GM19035 (cell line): ENCODE results near the gene FLNB.
A peak's percentile ranks its signal among the peaks of the same experiment; 100 is the strongest.

Experiments
- ATAC-seq: cut with Tn5 transposase; IDR thresholded peaks from one replicate; pipeline ENCODE4 v1.9.1; 2021; ENCODE audit not compliant: unreplicated experiment

FLNB gene

GRCh38 chr3:58176827-58177489 lies 168.7 kb downstream of the FLNB start:
- ATAC-seq = no peak

DNA sequence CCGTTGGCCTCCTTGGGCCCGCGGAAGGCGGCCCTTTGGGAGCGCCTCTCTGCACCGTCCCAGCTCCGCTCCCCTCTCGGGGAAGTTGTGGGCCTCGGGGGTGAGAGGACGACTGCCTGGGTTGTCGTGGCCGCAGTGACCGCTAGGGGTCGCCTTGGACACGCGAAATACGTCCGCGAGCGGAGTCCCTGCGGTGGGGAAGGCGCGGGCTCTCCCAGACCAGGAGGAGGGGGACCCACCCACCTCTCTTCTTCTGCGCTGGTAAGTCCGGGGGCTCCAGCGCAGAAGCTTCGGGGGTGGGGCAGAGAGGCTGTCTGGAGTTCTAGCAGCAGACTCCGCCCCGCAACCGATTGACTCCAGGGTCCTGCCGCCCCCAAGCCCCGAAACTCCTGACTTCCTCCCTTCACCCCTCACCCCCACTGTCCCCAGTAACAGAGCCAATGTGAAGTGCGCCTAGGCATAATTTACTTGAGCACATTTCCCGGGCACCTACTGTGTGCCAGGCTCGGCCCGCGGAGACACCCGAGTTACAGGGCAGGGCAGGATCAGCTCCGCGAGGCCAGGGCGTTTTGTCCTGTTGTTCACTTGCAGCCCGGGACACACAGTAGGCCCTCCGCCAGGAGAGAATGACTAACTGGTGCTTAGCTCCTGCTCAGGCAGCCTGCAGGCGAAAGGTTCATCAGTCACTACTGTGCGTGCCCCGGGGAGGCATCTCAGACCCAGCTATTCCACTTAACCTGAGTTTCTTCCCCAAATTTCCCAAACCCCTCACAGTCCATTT lies 169.7 kb downstream of the FLNB start:
- peak; percentile 83 for ATAC-seq

- no peak for ATAC-seq
Measured at GRCh38 chr3:58178528-58179234, 170.5 kb downstream of the FLNB start.

GRCh38 chr3:58179235-58180098 lies 171.2 kb downstream of the FLNB start:
- no peak for ATAC-seq

DNA sequence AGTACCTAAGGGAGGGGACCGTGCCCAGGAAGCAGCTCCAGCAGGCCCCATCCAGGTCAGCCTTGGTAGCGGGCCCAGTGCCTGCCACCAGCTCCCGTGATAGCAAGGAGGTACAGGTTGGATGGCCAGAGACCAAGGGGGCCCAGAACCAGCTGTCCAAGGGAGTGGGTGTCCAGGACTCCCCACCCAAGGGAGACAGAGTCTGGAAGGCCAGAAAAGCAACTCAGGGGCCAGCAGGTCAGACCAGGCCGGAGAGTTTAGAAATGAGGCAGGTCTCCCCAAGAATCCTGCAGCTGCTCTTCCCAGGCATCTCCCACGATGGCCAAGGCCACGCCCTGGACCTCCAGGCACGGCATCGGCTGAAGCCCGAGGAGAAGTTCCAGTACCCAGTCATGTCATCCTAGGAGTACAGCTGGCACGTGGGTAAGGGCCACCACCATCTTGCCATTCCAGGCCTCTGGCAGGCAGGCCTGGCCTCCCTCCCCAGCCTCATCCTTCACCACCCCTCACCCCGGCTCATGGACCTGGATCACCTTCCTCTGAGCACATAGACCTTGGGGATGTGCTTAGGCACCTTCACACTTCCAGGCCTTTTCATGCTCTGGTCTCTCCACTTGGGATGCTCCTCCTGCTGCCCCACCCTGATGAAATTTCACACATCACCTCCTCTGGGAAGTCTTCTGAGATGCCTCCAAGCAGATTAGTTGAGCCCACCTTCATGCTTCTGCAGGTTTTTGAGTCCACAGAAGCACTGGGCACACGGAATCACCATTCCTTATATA lies 172.1 kb downstream of the FLNB start:
- no peak for ATAC-seq

GRCh38 chr3:58180940-58181587 lies 172.8 kb downstream of the FLNB start:
- no peak for ATAC-seq

DNA sequence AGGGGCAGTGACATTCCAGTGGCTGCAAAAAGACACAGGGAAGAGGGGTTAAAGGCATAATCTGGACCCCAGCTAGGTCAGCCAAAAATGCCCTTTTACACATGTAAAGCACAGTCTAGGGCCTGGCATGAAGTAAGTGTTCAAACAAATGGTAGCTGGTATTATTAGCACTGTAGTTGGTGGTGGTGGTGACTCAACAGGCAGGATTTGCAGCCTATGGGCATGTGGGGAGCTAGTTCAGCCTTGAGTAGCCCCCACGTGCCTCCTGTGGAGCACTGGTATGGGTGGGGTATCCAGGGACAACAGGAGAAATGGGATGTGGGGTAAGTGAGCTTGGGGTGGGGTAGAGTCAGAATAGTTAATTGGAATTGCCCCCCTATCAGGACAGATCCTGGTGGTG lies 175.0 kb downstream of the FLNB start:
- no peak for ATAC-seq

GRCh38 chr3:58183891-58184290 lies 175.7 kb downstream of the FLNB start:
- no peak for ATAC-seq

DNA sequence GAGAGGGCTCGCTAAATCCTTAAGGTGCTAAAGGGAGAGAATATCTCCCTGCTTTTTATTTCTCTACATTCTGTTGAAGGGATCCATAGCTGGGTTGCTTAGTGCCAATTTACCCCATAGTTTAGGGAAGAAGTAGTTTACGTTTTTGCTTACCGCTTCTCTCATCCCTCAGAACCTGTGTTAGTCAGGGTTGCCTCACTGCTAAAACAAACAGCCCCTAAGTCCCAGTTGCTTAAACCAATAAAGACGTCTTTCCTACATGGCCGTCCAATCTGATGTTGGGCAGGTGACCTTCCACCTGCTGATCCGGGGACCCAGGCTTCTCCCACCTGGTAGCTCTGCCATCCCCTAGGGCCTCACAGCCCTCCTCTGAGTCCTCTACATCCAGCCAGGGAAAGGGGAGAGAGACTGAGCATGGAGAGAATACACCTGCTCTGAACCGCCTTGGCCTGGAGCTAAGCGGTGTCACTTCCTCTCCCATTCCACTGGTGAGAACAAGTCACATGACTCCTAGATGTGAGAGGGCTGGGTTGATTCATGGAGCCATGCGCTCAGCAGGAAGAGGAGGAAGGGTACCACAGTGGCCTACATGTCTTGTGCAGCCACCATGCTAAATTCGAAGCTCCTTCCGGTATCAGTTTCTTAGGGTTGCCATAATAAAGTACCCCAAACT lies 176.2 kb downstream of the FLNB start:
- ATAC-seq = no peak

- no peak for ATAC-seq
Measured at GRCh38 chr3:58184982-58185360, 176.7 kb downstream of the FLNB start.

DNA sequence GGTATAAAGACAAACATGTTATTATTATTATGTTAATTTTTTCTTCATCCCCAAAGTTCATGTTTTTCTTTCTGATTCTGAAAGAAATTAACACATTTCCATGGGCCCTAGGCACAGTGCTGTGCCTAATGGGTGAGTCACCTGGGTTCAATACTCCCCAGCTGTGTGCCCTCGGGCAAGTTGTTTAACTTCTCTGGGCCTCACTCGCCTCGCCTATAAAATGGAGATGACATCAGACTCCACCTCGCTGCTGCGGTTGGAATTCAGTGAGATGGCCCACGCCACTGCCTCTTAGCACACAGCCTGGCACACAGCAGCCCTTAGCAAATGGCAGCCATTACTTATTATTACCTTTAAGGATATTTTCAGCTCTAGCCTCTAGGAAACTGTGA lies 179.9 kb downstream of the FLNB start:
- no peak for ATAC-seq

DNA sequence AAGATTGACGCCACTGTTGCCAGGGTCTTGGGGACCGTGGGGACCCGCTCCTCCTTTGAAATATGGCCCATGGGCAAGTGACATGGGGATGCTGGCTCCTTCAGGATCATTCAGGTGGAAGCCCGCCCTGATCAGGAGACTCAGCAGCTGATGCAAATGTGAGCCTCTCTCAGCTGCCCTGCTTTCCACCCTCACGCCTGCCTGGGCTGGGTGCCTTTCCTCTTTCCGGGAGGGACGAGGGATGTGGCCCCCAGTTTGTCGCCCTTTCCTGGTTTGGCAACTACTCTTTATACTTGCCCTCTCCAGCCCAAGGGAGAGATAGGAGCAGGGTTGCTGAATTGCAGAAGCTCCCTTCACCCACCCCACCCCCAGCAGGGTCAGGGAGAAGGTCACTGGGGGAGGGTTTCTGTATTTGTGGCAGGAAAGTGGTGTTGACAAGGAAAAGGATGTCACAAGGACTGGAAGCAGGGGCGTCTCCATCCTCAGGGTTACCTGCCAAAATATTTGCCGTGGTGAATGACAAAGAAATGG lies 180.8 kb downstream of the FLNB start:
- no peak for ATAC-seq

DNA sequence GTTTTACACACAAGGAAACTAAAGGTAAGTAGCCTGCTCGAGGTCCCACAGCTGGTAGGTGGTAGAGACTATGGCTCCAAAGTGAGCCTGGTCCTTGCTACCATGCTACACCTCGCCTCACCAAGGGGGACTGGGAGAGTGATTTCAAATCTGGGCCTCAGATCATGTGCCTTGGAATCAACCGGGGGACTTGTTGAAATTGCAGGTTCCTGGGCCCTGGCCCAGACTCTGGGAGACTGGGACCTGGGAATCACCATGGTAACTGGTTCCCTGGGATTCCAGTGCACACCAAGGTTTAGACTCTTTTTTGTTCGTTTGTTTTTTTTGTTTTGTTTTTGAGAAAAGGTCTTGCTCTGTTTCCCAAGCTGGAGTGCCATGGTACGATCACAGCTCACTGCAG lies 181.5 kb downstream of the FLNB start:
- no peak for ATAC-seq

DNA sequence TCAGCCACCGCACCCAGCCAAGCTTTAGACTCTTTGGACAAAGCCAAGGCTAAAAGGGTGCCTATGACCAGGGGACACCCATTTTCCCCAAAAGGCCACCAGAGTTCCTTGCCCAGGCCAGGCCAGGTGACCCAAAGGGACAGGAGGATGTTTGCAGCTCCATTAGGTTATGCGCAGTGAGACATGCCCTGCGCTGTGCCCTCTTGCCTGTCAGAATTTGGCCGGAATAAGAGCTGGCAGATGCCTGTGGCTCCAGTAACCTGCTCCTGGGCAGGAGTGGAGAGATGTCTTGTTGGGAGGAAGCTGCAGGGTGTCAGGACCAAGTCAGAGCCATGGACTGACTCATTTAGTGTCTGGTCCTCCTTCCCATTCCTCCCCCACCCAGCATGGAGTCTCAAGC lies 182.1 kb downstream of the FLNB start:
- ATAC-seq = no peak

- no peak for ATAC-seq
Measured at GRCh38 chr3:58190882-58191281, 182.7 kb downstream of the FLNB start.

GRCh38 chr3:58191361-58191991 lies 183.3 kb downstream of the FLNB start:
- ATAC-seq = no peak

DNA sequence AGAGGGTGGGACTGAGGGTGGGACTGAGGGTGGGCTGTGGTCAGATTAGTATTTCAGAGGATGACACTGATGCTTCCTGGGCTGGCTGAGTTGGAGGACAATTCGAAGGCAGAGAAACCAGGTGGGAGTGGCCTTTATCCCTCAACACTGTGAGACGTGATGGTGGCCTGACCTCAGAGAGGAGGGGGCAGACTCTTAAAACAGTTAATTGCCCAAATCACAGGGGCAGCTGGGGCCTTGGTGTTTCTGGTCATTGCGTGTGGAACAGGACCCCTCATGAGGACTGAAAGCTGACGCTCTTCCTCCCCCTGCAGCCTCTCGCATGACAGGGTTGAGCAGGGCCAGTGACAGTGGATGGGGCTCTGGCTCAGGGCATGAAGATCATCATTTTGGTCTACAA lies 183.8 kb downstream of the FLNB start:
- ATAC-seq = no peak

- no peak for ATAC-seq
Measured at GRCh38 chr3:58193682-58194407, 185.6 kb downstream of the FLNB start.
